PC-3 (cell line): ENCODE measurements around the gene PAX7.

ENCODE experiments used
- CTCF ChIP-seq: fragments of 300-600 bp; sonication (generic); conservative IDR thresholded peaks from 2 replicates; pipeline ENCODE4 v1.5.1; 2017; ENCODE audit warnings: antibody characterized with exemption, low read depth, mild to moderate bottlenecking, low read length
- EZH2 ChIP-seq: fragments of 300-600 bp; sonication (generic); IDR thresholded peaks from one replicate; pipeline ENCODE4 v1.6.1; 2017; ENCODE audit warnings: antibody characterized with exemption, mild to moderate bottlenecking, low read length; ENCODE audit not compliant: unreplicated experiment

GRCh38 chr1:18707696-18708257 is 77.1 kb downstream of the PAX7 start:
- no peak for TF ChIP-seq CTCF
- no peak for TF ChIP-seq EZH2
